ENCODE results near the gene RNF113B. TPM values are rescaled to one million over a fixed set of nuclear protein-coding genes. Genes with fewer than 3 reads are reported as not detected.

RNF113B gene
- total and polyA plus RNA-seq, 2 of the 13 experiments (the other 11 are each of a cell fraction or from before 2014, with no cell fraction given), result not detected

DNA sequence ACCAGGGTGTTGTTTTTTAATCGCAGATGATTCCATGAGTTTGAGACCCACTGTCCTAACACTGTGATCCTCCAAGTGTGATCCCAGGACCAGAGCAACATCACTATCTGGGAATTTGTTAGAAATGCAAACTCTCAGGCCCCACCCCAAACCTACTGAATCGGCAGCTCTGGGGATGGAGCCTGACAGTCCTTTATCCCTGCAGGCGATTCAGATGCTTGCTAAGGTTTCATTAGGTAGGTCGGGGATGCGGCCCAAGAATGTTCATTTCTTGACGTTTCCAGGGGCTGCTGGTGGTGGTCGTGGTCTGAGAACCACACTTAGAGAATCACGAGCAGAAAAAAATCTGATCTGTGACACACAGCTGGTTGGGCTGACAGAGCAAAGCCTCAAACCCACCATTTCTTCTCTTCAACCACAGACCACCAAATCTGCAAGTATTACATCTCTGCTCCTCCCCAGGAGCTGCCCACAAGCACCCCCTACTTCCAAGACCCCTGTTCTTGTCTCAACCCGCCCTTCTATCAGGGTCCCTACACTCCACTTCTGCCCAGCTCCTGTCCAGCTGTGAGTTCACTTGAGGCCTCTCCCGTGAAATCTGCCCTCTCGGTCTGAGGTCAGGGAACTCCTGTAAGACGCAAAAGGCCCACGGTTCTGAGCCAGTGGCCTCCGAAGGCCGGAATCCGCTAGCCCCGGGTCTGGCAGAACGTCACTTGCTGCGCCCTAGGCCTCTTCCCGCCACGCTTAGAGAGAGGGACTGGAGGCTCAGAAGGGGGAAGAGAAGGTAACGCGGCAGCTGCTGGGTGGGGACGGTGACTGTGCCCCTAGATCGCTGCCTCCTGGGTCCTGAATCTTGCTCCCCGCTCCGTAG, 35.3 kb downstream of the RNF113B start (continued):
- TF ChIP-seq, protein P1, sequence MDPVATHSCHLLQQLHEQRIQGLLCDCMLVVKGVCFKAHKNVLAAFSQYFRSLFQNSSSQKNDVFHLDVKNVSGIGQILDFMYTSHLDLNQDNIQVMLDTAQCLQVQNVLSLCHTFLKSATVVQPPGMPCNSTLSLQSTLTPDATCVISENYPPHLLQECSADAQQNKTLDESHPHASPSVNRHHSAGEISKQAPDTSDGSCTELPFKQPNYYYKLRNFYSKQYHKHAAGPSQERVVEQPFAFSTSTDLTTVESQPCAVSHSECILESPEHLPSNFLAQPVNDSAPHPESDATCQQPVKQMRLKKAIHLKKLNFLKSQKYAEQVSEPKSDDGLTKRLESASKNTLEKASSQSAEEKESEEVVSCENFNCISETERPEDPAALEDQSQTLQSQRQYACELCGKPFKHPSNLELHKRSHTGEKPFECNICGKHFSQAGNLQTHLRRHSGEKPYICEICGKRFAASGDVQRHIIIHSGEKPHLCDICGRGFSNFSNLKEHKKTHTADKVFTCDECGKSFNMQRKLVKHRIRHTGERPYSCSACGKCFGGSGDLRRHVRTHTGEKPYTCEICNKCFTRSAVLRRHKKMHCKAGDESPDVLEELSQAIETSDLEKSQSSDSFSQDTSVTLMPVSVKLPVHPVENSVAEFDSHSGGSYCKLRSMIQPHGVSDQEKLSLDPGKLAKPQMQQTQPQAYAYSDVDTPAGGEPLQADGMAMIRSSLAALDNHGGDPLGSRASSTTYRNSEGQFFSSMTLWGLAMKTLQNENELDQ (CRISPR knock-in tag; IDR thresholded peaks at IDR 0.05; ENCODE audit: borderline replicate concordance), result no peak
- no peak for TF ChIP-seq ZSCAN21 (CRISPR knock-in tag; IDR thresholded peaks at IDR 0.05; ENCODE audit: borderline replicate concordance)
- no peak for TF ChIP-seq SP2 (CRISPR knock-in tag; IDR thresholded peaks at IDR 0.05)
- TF ChIP-seq ZBTB1 (CRISPR knock-in tag; IDR thresholded peaks at IDR 0.05; ENCODE audit: borderline replicate concordance), result no peak
- no peak for TF ChIP-seq SMAD3 (CRISPR knock-in tag; IDR thresholded peaks at IDR 0.05)
- TF ChIP-seq, protein P2, sequence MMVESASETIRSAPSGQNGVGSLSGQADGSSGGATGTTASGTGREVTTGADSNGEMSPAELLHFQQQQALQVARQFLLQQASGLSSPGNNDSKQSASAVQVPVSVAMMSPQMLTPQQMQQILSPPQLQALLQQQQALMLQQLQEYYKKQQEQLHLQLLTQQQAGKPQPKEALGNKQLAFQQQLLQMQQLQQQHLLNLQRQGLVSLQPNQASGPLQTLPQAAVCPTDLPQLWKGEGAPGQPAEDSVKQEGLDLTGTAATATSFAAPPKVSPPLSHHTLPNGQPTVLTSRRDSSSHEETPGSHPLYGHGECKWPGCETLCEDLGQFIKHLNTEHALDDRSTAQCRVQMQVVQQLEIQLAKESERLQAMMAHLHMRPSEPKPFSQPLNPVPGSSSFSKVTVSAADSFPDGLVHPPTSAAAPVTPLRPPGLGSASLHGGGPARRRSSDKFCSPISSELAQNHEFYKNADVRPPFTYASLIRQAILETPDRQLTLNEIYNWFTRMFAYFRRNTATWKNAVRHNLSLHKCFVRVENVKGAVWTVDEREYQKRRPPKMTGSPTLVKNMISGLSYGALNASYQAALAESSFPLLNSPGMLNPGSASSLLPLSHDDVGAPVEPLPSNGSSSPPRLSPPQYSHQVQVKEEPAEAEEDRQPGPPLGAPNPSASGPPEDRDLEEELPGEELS (CRISPR knock-in tag; IDR thresholded peaks at IDR 0.05), result no peak
- TF ChIP-seq, protein P3, sequence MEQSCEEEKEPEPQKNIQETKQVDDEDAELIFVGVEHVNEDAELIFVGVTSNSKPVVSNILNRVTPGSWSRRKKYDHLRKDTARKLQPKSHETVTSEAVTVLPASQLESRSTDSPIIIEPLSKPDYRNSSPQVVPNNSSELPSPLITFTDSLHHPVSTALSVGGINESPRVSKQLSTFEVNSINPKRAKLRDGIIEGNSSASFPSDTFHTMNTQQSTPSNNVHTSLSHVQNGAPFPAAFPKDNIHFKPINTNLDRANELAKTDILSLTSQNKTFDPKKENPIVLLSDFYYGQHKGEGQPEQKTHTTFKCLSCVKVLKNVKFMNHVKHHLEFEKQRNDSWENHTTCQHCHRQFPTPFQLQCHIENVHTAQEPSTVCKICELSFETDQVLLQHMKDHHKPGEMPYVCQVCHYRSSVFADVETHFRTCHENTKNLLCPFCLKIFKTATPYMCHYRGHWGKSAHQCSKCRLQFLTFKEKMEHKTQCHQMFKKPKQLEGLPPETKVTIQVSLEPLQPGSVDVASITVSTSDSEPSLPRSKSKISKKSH (CRISPR knock-in tag; IDR thresholded peaks at IDR 0.05; ENCODE audit: borderline replicate concordance), result no peak
- no peak for TF ChIP-seq KAT2B (IDR thresholded peaks at IDR 0.05; ENCODE audit: borderline replicate concordance, low read depth, low read length)
- peak; percentile 1; the same call in 1 of the 2 replicates for TF ChIP-seq ZNF891 (CRISPR knock-in tag; IDR thresholded peaks at IDR 0.05)
- no peak for TF ChIP-seq JUNB (CRISPR knock-in tag; IDR thresholded peaks at IDR 0.05; ENCODE audit: borderline replicate concordance)
- peak; percentile 58; the same call in 1 of the 2 replicates for TF ChIP-seq ARID2 (CRISPR knock-in tag; IDR thresholded peaks at IDR 0.05; ENCODE audit: borderline replicate concordance)
- 0 out of 2 replicates have a peak, but pooled peaks have one; percentile 5 for TF ChIP-seq POLR2AphosphoS5 (IDR thresholded peaks at IDR 0.05; ENCODE audit: low read depth, low read length)
- TF ChIP-seq, protein P4, sequence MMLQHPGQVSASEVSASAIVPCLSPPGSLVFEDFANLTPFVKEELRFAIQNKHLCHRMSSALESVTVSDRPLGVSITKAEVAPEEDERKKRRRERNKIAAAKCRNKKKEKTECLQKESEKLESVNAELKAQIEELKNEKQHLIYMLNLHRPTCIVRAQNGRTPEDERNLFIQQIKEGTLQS (CRISPR knock-in tag; IDR thresholded peaks at IDR 0.05), result no peak
- no peak for TF ChIP-seq TSC22D2 (CRISPR knock-in tag; IDR thresholded peaks at IDR 0.05; ENCODE audit: borderline replicate concordance)
- TF ChIP-seq TOE1 (CRISPR knock-in tag; IDR thresholded peaks at IDR 0.05), result no peak
- peak; percentile 15; the same call in 1 of the 2 replicates for TF ChIP-seq ZNF746 (CRISPR knock-in tag; IDR thresholded peaks at IDR 0.05)
- TF ChIP-seq ZNF496 (CRISPR knock-in tag; IDR thresholded peaks at IDR 0.05; ENCODE audit: insufficient replicate concordance), result no peak
- TF ChIP-seq NONO (IDR thresholded peaks at IDR 0.05), result no peak
- TF ChIP-seq NONO (CRISPR knock-in tag; conservative IDR thresholded peaks at IDR 0.05), result no peak
- TF ChIP-seq, protein P5, sequence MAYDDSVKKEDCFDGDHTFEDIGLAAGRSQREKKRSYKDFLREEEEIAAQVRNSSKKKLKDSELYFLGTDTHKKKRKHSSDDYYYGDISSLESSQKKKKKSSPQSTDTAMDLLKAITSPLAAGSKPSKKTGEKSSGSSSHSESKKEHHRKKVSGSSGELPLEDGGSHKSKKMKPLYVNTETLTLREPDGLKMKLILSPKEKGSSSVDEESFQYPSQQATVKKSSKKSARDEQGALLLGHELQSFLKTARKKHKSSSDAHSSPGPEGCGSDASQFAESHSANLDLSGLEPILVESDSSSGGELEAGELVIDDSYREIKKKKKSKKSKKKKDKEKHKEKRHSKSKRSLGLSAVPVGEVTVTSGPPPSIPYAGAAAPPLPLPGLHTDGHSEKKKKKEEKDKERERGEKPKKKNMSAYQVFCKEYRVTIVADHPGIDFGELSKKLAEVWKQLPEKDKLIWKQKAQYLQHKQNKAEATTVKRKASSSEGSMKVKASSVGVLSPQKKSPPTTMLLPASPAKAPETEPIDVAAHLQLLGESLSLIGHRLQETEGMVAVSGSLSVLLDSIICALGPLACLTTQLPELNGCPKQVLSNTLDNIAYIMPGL (CRISPR knock-in tag; IDR thresholded peaks at IDR 0.05; ENCODE audit: borderline replicate concordance in 1 of 2, low read depth in 1 of 2), result no peak
